GM12878 (cell line): ENCODE data around the gene SLC39A7. TPM values are rescaled to one million over a fixed set of nuclear protein-coding genes. Genes with fewer than 3 reads are reported as not detected.

Experiments used
- ATAC-seq: fragments of 200-7000 bp; cut with Tn5 transposase; 3 replicates; pipeline ENCODE4 v1.9.1; 2020; ENCODE audit warnings: mild to moderate bottlenecking, moderate library complexity
- BruUV-seq: library from RNA; stranded (reverse); fragments of 400-500 nt; replicated peaks from 2 replicates; lab custom pipeline; 2021; lab: Mats Ljungman, UMichigan
- CTCF ChIA-PET: fragments of 300-600 bp; sonication (Branson Sonifier 250); formaldehyde crosslinking; extraction: SDS; loops from one replicate; lab custom pipeline; 2021; ENCODE audit warnings: inconsistent platforms; lab: Yijun Ruan, JAX
- POLR2A ChIA-PET: fragments of 350-600 bp; formaldehyde crosslinking; extraction: SDS; loops from one replicate; lab custom pipeline; 2021; ENCODE audit warnings: inconsistent platforms; lab: Charles Lee
- RAD21 ChIA-PET: fragments of 300-600 bp; sonication (Branson Sonifier 250); formaldehyde crosslinking; loops from one replicate; lab custom pipeline; 2023; ENCODE audit warnings: antibody characterized with exemption; ENCODE audit not compliant: unreplicated experiment; lab: Charles Lee
- SMC1A ChIA-PET: fragments of 300-600 bp; sonication (Branson Sonifier 250); formaldehyde crosslinking; loops from one replicate; lab custom pipeline; 2023; ENCODE audit not compliant: unreplicated experiment, uncharacterized antibody; lab: Charles Lee
- DNase-seq: peaks from one replicate; pipeline ENCODE4 v3.0.0-alpha.2; 2011; ENCODE audit warnings: low read depth, low spot score
- FAIRE-seq: peaks from 3 replicates; lab custom pipeline; 2011; peaks lifted over from hg19 to GRCh38; lab: Jason Lieb, UNC
- H2AFZ ChIP-seq: 2 replicates; pipeline ENCODE4 v1.6.0; 2011; ENCODE audit warnings: low read depth, low read length, control low read depth; ENCODE audit not compliant: control insufficient read depth
- H3K27ac ChIP-seq: 2 replicates; pipeline ENCODE4 v1.5.1; 2011; ENCODE audit warnings: control low read depth; ENCODE audit not compliant: control insufficient read depth, insufficient read depth
- H3K27me3 ChIP-seq, 2 experiments: replicated peaks in 1 of 2; 2 replicates each; pipeline versions ENCODE4 v1.6.0 to v1.6.1; 2011; ENCODE audit warnings: low read length in 1 of 2; ENCODE audit not compliant: control insufficient read depth in 2 of 2, insufficient read depth in 2 of 2
- H3K36me3 ChIP-seq, 2 experiments: 2 replicates each; pipeline ENCODE4 v1.5.1; 2011; ENCODE audit warnings: low read length in 1 of 2; ENCODE audit not compliant: control insufficient read depth in 2 of 2, insufficient read depth in 2 of 2
- H3K4me1 ChIP-seq: 2 replicates; pipeline ENCODE4 v1.6.1; 2011; ENCODE audit warnings: mild to moderate bottlenecking, low read length, moderate library complexity, mixed read lengths; ENCODE audit not compliant: control insufficient read depth, insufficient read depth
- H3K4me2 ChIP-seq: 2 replicates; pipeline ENCODE4 v1.6.0; 2011; ENCODE audit warnings: control low read depth; ENCODE audit not compliant: control insufficient read depth, insufficient read depth
- H3K4me3 ChIP-seq: fragments of 200-600 bp; sonication (generic); 2 replicates; pipeline ENCODE4 v1.5.1; 2016
- H3K79me2 ChIP-seq: 2 replicates; pipeline ENCODE4 v1.6.0; 2011; ENCODE audit warnings: low read length; ENCODE audit not compliant: control insufficient read depth, insufficient read depth
- H3K9ac ChIP-seq: 2 replicates; pipeline ENCODE4 v1.8.0; 2011; ENCODE audit warnings: low read length, control low read depth, mixed read lengths; ENCODE audit not compliant: control insufficient read depth, insufficient read depth
- H3K9me3 ChIP-seq: replicated peaks from 3 replicates; pipeline ENCODE4 v1.5.1; 2011; ENCODE audit warnings: mild to moderate bottlenecking, low read length; ENCODE audit not compliant: control insufficient read depth, insufficient read depth
- H4K20me1 ChIP-seq: 2 replicates; pipeline ENCODE4 v1.6.0; 2011; ENCODE audit not compliant: control insufficient read depth, insufficient read depth
- BACH1 ChIP-seq: fragments of 450-650 bp; IDR thresholded peaks from 2 replicates; pipeline ENCODE4 v1.6.1; 2017; ENCODE audit warnings: mild to moderate bottlenecking, borderline replicate concordance
- CREM ChIP-seq: IDR thresholded peaks from 2 replicates; pipeline ENCODE4 v1.6.1; 2014; ENCODE audit warnings: antibody characterized with exemption, low read depth
- GATAD2B ChIP-seq: fragments of 450-650 bp; conservative IDR thresholded peaks from 2 replicates; pipeline ENCODE4 v1.6.1; 2017; ENCODE audit warnings: low read depth, mild to moderate bottlenecking, moderate library complexity
- IKZF2 ChIP-seq, 2 experiments: fragments of 450-650 bp; IDR thresholded peaks; 2 replicates each; pipeline ENCODE4 v1.6.1; 2017; ENCODE audit warnings: mild to moderate bottlenecking in 2 of 2, moderate library complexity in 2 of 2
- JUND ChIP-seq: IDR thresholded peaks from 2 replicates; pipeline ENCODE4 v1.6.1; 2012; ENCODE audit warnings: low read depth, mild to moderate bottlenecking, low read length, improper control_type of control experiment, moderate library complexity
- NR2F1 ChIP-seq: fragments of 450-650 bp; conservative IDR thresholded peaks from 2 replicates; pipeline ENCODE4 v1.6.1; 2017; ENCODE audit warnings: mild to moderate bottlenecking
- NRF1 ChIP-seq: conservative IDR thresholded peaks from 2 replicates; pipeline ENCODE4 v1.6.1; 2011; ENCODE audit warnings: mild to moderate bottlenecking, low read depth, low read length, improper control_type of control experiment
- RAD21 ChIP-seq: IDR thresholded peaks from 2 replicates; pipeline ENCODE4 v1.6.1; 2011; ENCODE audit warnings: mild to moderate bottlenecking, low read depth, low read length, moderate library complexity; ENCODE audit not compliant: insufficient read depth
- RELA ChIP-seq: fragments of 450-650 bp; IDR thresholded peaks from 2 replicates; pipeline ENCODE4 v1.8.0; 2014; ENCODE audit warnings: borderline replicate concordance; ENCODE audit not compliant: partially characterized antibody
- RFX5 ChIP-seq: IDR thresholded peaks from 2 replicates; pipeline ENCODE4 v1.6.1; 2011; ENCODE audit warnings: low read depth, low read length, improper control_type of control experiment
- SMAD5 ChIP-seq: IDR thresholded peaks from 2 replicates; pipeline ENCODE4 v1.6.1; 2016; ENCODE audit warnings: antibody characterized with exemption, low read depth
- SPI1 ChIP-seq: IDR thresholded peaks from 2 replicates; pipeline ENCODE4 v1.6.1; 2011; ENCODE audit warnings: low read depth, mild to moderate bottlenecking, low read length, moderate library complexity, borderline replicate concordance; ENCODE audit not compliant: insufficient read depth
- ZNF24 ChIP-seq: fragments of 450-650 bp; IDR thresholded peaks from 2 replicates; pipeline ENCODE4 v1.6.1; 2017; ENCODE audit warnings: antibody characterized with exemption, mild to moderate bottlenecking
- WGBS: methylation state at CpG from one replicate; pipeline ENCODE4 v1.1.6; 2016; ENCODE audit warnings: low lambda C conversion rate; ENCODE audit not compliant: insufficient replicate concordance, insufficient coverage; ENCODE audit errors: missing lambda C conversion rate; 5-methylcytosine and 5-hydroxymethylcytosine counted together
- in situ Hi-C: fragments of 300-500 bp; cut with MboI; formaldehyde crosslinking; loops from 9 replicates; pipeline ENCODE4 v1.14.3; 2018; ENCODE audit warnings: mixed read lengths
- intact Hi-C: fragments of 100-400 bp; cut with micrococcal nuclease; formaldehyde crosslinking; loops from one replicate; pipeline ENCODE4 v1.14.2; 2022; ENCODE audit not compliant: unreplicated experiment
- polyA plus RNA-seq, 11 experiments: library from polyadenylated mRNA; depleted of rRNA in 4 of 11; unstranded in 6 of 11; stranded (reverse) in 5 of 11; fragments of >200 nt; fragmentation: Nextera tagmentation in 4 of 11; fragmentation: Illumina TruSeq in 1 of 11; extraction: Ambion mirVana in 4 of 11; extraction: Trizol in 1 of 11; gene quantifications; 1 replicate in 1 of 11; 2 replicates in 10 of 11; pipeline versions ENCODE4 v1.2.1 to v1.2.3, GENCODE V29; 2011 to 2016; ENCODE audit warnings: inconsistent platforms in 2 of 11, missing spikeins in 2 of 11, low read depth in 1 of 11
- total RNA-seq, 4 experiments: library from RNA; depleted of rRNA in 3 of 4; stranded (reverse); fragments of >200 nt in 3 of 4; fragmentation: Illumina TruSeq in 1 of 4; extraction: Trizol in 1 of 4; gene quantifications; 2 replicates each; pipeline versions ENCODE4 v1.2.1 to v1.2.3, GENCODE V29; 2013 to 2021
- TF ChIP-seq, protein P1 (sequence below): fragments of 450-650 bp; IDR thresholded peaks from 2 replicates; pipeline ENCODE4 v1.6.1; 2017; ENCODE audit warnings: mild to moderate bottlenecking, moderate library complexity
- TF ChIP-seq, protein P2 (sequence below): IDR thresholded peaks from 2 replicates; pipeline ENCODE4 v1.6.1; 2012; ENCODE audit warnings: mild to moderate bottlenecking, low read depth, low read length
- TF ChIP-seq, protein P3 (sequence below): IDR thresholded peaks from 2 replicates; pipeline ENCODE4 v1.6.1; 2011; ENCODE audit warnings: low read depth, mild to moderate bottlenecking, low read length, moderate library complexity, borderline replicate concordance; ENCODE audit errors: extremely low read depth

The SLC39A7 gene
- total and polyA plus RNA-seq, 10 of the 15 experiments (the other 5 are each of a cell fraction or from before 2014, with no cell fraction given), result 7.3 to 63.1 (median 40.6) TPM

DNA sequence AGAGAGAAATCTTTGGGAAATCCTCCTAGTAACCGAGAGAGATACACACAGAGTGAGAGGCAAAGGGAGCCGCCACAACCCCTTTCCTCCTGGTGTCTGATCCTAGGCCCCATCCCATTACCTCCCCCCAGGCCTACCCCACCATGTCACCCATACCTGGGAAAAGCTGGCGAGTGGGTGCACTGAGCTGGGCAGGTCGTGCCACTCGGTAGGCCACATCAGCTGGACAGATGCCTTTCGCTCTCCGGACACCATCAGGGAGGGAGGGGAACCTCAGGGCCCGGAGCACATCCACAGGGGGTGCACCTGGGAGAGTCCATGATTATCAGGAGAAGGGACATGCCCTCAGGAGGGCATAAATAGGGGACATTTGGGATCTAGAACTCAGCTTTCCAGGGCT lies 11.5 kb upstream of the SLC39A7 start:
- ChIA-PET CTCF (interaction anchor here (0.7 to 1.3 kb wide), 4 partner anchors 17 to 59 kb away, joined by 3 read pairs; no protein-coding TSS in a partner anchor), RAD21 (no interaction called here), POLR2A (no interaction called here), SMC1A (interaction anchor here (1.3 kb wide), 1 partner anchor 31 kb away, joined by 3 read pairs; no protein-coding TSS in a partner anchor)
- TF ChIP-seq NR2F1 (no peak), SMAD5 (no peak), RFX5 (no peak), ZNF24 (no peak), SPI1 (no peak), RAD21 (no peak), RELA (no peak), GATAD2B (no peak), BACH1 (no peak), CREM (no peak), JUND (no peak), NRF1 (no peak), IKZF2 (IDR thresholded peaks at IDR 0.05) (no peak)
- TF ChIP-seq, protein P1, sequence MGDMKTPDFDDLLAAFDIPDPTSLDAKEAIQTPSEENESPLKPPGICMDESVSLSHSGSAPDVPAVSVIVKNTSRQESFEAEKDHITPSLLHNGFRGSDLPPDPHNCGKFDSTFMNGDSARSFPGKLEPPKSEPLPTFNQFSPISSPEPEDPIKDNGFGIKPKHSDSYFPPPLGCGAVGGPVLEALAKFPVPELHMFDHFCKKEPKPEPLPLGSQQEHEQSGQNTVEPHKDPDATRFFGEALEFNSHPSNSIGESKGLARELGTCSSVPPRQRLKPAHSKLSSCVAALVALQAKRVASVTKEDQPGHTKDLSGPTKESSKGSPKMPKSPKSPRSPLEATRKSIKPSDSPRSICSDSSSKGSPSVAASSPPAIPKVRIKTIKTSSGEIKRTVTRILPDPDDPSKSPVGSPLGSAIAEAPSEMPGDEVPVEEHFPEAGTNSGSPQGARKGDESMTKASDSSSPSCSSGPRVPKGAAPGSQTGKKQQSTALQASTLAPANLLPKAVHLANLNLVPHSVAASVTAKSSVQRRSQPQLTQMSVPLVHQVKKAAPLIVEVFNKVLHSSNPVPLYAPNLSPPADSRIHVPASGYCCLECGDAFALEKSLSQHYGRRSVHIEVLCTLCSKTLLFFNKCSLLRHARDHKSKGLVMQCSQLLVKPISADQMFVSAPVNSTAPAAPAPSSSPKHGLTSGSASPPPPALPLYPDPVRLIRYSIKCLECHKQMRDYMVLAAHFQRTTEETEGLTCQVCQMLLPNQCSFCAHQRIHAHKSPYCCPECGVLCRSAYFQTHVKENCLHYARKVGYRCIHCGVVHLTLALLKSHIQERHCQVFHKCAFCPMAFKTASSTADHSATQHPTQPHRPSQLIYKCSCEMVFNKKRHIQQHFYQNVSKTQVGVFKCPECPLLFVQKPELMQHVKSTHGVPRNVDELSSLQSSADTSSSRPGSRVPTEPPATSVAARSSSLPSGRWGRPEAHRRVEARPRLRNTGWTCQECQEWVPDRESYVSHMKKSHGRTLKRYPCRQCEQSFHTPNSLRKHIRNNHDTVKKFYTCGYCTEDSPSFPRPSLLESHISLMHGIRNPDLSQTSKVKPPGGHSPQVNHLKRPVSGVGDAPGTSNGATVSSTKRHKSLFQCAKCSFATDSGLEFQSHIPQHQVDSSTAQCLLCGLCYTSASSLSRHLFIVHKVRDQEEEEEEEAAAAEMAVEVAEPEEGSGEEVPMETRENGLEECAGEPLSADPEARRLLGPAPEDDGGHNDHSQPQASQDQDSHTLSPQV, result no peak
- TF ChIP-seq, protein P2, sequence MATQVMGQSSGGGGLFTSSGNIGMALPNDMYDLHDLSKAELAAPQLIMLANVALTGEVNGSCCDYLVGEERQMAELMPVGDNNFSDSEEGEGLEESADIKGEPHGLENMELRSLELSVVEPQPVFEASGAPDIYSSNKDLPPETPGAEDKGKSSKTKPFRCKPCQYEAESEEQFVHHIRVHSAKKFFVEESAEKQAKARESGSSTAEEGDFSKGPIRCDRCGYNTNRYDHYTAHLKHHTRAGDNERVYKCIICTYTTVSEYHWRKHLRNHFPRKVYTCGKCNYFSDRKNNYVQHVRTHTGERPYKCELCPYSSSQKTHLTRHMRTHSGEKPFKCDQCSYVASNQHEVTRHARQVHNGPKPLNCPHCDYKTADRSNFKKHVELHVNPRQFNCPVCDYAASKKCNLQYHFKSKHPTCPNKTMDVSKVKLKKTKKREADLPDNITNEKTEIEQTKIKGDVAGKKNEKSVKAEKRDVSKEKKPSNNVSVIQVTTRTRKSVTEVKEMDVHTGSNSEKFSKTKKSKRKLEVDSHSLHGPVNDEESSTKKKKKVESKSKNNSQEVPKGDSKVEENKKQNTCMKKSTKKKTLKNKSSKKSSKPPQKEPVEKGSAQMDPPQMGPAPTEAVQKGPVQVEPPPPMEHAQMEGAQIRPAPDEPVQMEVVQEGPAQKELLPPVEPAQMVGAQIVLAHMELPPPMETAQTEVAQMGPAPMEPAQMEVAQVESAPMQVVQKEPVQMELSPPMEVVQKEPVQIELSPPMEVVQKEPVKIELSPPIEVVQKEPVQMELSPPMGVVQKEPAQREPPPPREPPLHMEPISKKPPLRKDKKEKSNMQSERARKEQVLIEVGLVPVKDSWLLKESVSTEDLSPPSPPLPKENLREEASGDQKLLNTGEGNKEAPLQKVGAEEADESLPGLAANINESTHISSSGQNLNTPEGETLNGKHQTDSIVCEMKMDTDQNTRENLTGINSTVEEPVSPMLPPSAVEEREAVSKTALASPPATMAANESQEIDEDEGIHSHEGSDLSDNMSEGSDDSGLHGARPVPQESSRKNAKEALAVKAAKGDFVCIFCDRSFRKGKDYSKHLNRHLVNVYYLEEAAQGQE, result no peak
- TF ChIP-seq, protein P3, sequence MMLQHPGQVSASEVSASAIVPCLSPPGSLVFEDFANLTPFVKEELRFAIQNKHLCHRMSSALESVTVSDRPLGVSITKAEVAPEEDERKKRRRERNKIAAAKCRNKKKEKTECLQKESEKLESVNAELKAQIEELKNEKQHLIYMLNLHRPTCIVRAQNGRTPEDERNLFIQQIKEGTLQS, result no peak
- Histone ChIP-seq H3K27me3 (peaks cover 2 to 5% of the 10 kb centered on the region in 2 experiments), H3K27ac (no peak overlapping the region), H3K79me2 (no peaks in the 10 kb centered on the region), H3K9me3 (no peaks in the 10 kb centered on the region), H4K20me1 (no peaks in the 10 kb centered on the region), H3K4me2 (no peak overlapping the region), H3K9ac (no peak overlapping the region), H3K36me3 (peaks cover 0 to 3% of the 10 kb centered on the region in 2 experiments; a peak in 1 of 4 replicates), H2AFZ (no peak overlapping the region), H3K4me1 (no peaks in the 10 kb centered on the region), H3K4me3 (no peak overlapping the region)
- intact Hi-C loops, result no loop called here
- no TSS peak for BruUV-seq
- WGBS, result 53% methylated on average over 8 of the region's 8 CpGs
- no peak for DNase-seq
- no peak for FAIRE-seq
- in situ Hi-C loops, result no loop called here
- no peak for ATAC-seq
